Body of pancreas (tissue), 4 donors: Measurements from ENCODE around the gene ARHGAP26. TPM values are rescaled to one million over a fixed set of nuclear protein-coding genes. Genes with fewer than 3 reads are reported as not detected.

Experiments used
- ATAC-seq: fragments of 150-250 bp; one replicate; pipeline ENCODE4 v1.9.1; 2016
- DNase-seq, 4 donors: peaks; one replicate each; pipeline ENCODE4 v3.0.0-alpha.2; 2019
- H3K27ac ChIP-seq, 4 donors: fragments of 200-600 bp; sonication (generic); 1 replicate in 3 of 4; 2 replicates in 1 of 4; pipeline versions ENCODE4 v1.5.1 to v1.6.1; 2016 to 2019; ENCODE audit warnings: mild to moderate bottlenecking in 1 of 4, mixed read lengths in 1 of 4, moderate library complexity in 1 of 4
- H3K27me3 ChIP-seq, 2 donors: fragments of 200-600 bp; sonication (generic); one replicate each; pipeline ENCODE4 v1.6.0; 2016; ENCODE audit warnings: mild to moderate bottlenecking in 1 of 2
- H3K36me3 ChIP-seq, 2 donors: fragments of 200-600 bp; sonication (generic); replicated peaks in 1 of 2; 2 replicates each; pipeline ENCODE4 v1.5.1; 2016; ENCODE audit warnings: low read depth in 2 of 2; ENCODE audit not compliant: insufficient read depth in 1 of 2
- H3K4me1 ChIP-seq: fragments of 200-600 bp; sonication (generic); one replicate; pipeline ENCODE4 v1.6.0; 2016
- H3K4me3 ChIP-seq, 2 donors: fragments of 200-600 bp; sonication (generic); 1 replicate in 1 of 2; 2 replicates in 1 of 2; pipeline ENCODE4 v1.5.1; 2016 to 2019
- H3K9me3 ChIP-seq, 3 donors: fragments of 200-600 bp; sonication (generic); 1 replicate in 2 of 3; 2 replicates in 1 of 3; pipeline ENCODE4 v1.5.1; 2016
- POLR2A ChIP-seq, 3 donors: fragments of 450-650 bp; IDR thresholded peaks; one replicate each; pipeline ENCODE4 v1.6.1; 2016; ENCODE audit warnings: antibody characterized with exemption in 3 of 3, mild to moderate bottlenecking in 2 of 3
- WGBS, 2 donors: methylation state at CpG; one replicate each; pipeline ENCODE4 v1.1.5; 2017; 5-methylcytosine and 5-hydroxymethylcytosine counted together
- intact Hi-C: fragments of 100-400 bp; cut with DNase I; formaldehyde crosslinking; loops from one replicate; pipeline ENCODE4 v1.15.1; 2023
- total RNA-seq, 2 donors: library from RNA; depleted of rRNA; stranded (reverse); fragments of >200 nt; gene quantifications; one replicate each; pipeline ENCODE4 v1.1.0, GENCODE V29; 2016
- TF ChIP-seq, protein P1 (sequence below), 7 experiments: fragments of 450-650 bp in 4 of 7; fragments of 200-600 bp in 3 of 7; sonication (generic) in 3 of 7; IDR thresholded peaks; one replicate each; pipeline ENCODE4 v1.5.1; 2016 to 2019; ENCODE audit warnings: antibody characterized with exemption in 7 of 7

ARHGAP26 gene
- total RNA-seq, 2 donors from 2014 or later = 12.5 to 14.2 TPM

- WGBS, 2 donors = 81 to 82% methylated on average over 4 of the region's 4 CpGs
- TF ChIP-seq, protein P1, sequence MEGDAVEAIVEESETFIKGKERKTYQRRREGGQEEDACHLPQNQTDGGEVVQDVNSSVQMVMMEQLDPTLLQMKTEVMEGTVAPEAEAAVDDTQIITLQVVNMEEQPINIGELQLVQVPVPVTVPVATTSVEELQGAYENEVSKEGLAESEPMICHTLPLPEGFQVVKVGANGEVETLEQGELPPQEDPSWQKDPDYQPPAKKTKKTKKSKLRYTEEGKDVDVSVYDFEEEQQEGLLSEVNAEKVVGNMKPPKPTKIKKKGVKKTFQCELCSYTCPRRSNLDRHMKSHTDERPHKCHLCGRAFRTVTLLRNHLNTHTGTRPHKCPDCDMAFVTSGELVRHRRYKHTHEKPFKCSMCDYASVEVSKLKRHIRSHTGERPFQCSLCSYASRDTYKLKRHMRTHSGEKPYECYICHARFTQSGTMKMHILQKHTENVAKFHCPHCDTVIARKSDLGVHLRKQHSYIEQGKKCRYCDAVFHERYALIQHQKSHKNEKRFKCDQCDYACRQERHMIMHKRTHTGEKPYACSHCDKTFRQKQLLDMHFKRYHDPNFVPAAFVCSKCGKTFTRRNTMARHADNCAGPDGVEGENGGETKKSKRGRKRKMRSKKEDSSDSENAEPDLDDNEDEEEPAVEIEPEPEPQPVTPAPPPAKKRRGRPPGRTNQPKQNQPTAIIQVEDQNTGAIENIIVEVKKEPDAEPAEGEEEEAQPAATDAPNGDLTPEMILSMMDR (IDR thresholded peaks at IDR 0.05) = no peak
- TF ChIP-seq POLR2A (IDR thresholded peaks at IDR 0.05) = no peak
- H3K27me3 ChIP-seq = no peaks in the 10 kb centered on the region
- intact Hi-C loops = no loop called here
- H3K36me3 ChIP-seq = peaks cover 0 to 2% of the 10 kb centered on the region in 2 donors
- H3K27ac ChIP-seq = no peak overlapping the region
- no peak for ATAC-seq
- DNase-seq = no peak
- no peaks in the 10 kb centered on the region for H3K4me1 ChIP-seq
- no peaks in the 10 kb centered on the region for H3K9me3 ChIP-seq
- H3K4me3 ChIP-seq = no peak overlapping the region
Measured at GRCh38 chr5:143218517-143219170, 448.5 kb downstream of the ARHGAP26 start.

- Histone ChIP-seq H3K9me3 (no peaks in the 10 kb centered on the region), H3K4me1 (no peaks in the 10 kb centered on the region), H3K36me3 (peaks cover 0 to 2% of the 10 kb centered on the region in 2 donors), H3K27me3 (no peaks in the 10 kb centered on the region), H3K27ac (no peak overlapping the region), H3K4me3 (no peak overlapping the region)
- 75 to 83% methylated on average over 2 of the region's 2 CpGs for WGBS, 2 donors
- no peak for DNase-seq
- intact Hi-C loops = no loop called here
- TF ChIP-seq, protein P1 (IDR thresholded peaks at IDR 0.05) = no peak
- TF ChIP-seq POLR2A (IDR thresholded peaks at IDR 0.05) = no peak
- no peak for ATAC-seq
Measured at GRCh38 chr5:143219696-143220095, 449.5 kb downstream of the ARHGAP26 start.

DNA sequence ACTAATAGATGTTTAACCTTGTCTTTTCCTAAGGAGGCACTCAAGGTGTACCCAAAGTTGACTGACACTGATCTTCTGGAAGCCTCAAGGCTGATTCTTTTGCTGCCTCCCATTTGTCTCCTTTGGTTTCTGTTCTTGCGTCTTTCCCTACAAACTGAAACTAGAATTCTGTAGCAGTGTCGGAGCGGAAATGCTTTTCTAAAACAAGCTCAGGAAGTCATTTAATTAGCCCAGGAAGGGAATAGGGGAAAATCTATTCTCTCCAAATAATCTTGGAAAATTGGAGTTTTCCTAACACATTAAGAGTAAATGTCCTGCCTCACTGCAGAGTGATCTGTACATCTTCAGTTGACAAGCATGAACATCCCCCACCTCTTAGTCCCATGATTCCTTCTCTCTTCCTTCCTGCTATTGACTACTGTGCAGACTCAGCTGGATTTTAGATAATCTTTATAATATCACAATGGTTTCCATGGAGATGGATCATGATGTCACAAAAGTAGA lies 450.6 kb downstream of the ARHGAP26 start:
- intact Hi-C loops = no loop called here

DNA sequence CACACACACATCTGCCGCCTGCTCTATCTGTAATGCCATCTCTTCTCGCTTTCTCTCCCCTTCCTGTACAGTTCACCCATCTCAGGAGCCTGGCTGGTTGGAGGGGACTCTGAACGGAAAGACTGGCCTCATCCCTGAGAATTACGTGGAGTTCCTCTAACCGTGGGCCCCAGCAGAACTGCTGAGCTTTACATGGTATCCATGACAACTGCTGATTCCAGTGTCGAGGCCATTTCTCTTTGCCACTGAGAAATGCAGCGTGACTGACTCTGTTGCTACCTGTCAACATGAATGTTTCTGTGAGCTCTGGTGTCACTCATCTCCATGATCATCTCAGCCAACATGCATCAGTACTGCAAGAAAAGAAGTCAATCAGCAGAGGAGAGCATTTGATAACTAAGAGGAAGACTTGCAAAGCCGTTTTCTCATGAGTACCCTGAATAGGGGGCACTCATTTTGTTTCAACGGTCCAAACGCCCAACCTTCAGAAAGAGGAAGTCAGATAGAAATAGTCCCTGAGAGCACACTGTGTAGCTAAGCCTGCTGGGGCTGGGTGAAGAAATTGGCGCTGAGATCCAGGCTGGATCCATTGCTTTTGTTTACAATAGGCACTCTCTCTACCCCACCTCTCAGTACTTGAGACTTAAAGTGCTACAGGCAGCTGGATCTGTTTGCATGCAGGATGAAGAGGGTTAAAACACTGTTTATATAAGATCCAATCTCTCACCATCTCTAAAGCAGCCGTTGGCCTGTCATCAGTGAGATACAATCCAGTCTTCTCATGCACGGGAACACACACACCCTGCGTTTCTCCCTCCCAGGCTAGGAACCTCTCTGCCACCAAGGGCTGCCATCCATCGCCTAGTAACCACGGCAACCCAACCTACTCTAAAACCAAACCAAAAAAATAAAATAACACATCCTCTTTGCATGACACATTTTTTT lies 452.4 kb downstream of the ARHGAP26 start:
- Histone ChIP-seq H3K27ac (no peak overlapping the region), H3K36me3 (peaks cover 0 to 2% of the 10 kb centered on the region in 2 donors), H3K9me3 (no peaks in the 10 kb centered on the region), H3K27me3 (no peaks in the 10 kb centered on the region), H3K4me1 (no peaks in the 10 kb centered on the region), H3K4me3 (no peak overlapping the region)
- intact Hi-C loops = no loop called here
- ATAC-seq = no peak
- no peak for TF ChIP-seq POLR2A (IDR thresholded peaks at IDR 0.05)
- TF ChIP-seq, protein P1 (IDR thresholded peaks at IDR 0.05) = no peak
- DNase-seq = peak in 1 of 4 donors; percentile 20
- WGBS, 2 donors = 60 to 73% methylated on average over 16 of the region's 16 CpGs

More for the DNA sequence above, 450.6 kb downstream of the ARHGAP26 start:
- no peak overlapping the region for H3K4me3 ChIP-seq
- H3K27me3 ChIP-seq = no peaks in the 10 kb centered on the region
- no peaks in the 10 kb centered on the region for H3K4me1 ChIP-seq
- peaks cover 0 to 2% of the 10 kb centered on the region in 2 donors for H3K36me3 ChIP-seq
- H3K27ac ChIP-seq = no peak overlapping the region
- DNase-seq (no peak), ATAC-seq (no peak)
- WGBS, 2 donors = 64 to 84% methylated on average over 3 of the region's 3 CpGs
- no peak for TF ChIP-seq POLR2A (IDR thresholded peaks at IDR 0.05)
- TF ChIP-seq, protein P1 (IDR thresholded peaks at IDR 0.05) = no peak
- no peaks in the 10 kb centered on the region for H3K9me3 ChIP-seq
